Measurements from ENCODE around the gene CRTC1.

CRTC1 gene

GRCh38 chr19:18660051-18660910, 23.2 kb upstream of the CRTC1 start:
- H3K36me3 Mint-ChIP-seq (ENCODE audit: low read depth) = no peaks in the 10 kb centered on the region
- H3K27me3 Mint-ChIP-seq = no peaks in the 10 kb centered on the region
- H3K4me3 Mint-ChIP-seq = no peak overlapping the region
- ATAC-seq = no peak
- no peak for DNase-seq
- H3K27ac Mint-ChIP-seq = no peak overlapping the region
- H3K9me3 Mint-ChIP-seq = no peaks in the 10 kb centered on the region
- H3K4me1 Mint-ChIP-seq = peaks cover 13% of the 10 kb centered on the region

DNA sequence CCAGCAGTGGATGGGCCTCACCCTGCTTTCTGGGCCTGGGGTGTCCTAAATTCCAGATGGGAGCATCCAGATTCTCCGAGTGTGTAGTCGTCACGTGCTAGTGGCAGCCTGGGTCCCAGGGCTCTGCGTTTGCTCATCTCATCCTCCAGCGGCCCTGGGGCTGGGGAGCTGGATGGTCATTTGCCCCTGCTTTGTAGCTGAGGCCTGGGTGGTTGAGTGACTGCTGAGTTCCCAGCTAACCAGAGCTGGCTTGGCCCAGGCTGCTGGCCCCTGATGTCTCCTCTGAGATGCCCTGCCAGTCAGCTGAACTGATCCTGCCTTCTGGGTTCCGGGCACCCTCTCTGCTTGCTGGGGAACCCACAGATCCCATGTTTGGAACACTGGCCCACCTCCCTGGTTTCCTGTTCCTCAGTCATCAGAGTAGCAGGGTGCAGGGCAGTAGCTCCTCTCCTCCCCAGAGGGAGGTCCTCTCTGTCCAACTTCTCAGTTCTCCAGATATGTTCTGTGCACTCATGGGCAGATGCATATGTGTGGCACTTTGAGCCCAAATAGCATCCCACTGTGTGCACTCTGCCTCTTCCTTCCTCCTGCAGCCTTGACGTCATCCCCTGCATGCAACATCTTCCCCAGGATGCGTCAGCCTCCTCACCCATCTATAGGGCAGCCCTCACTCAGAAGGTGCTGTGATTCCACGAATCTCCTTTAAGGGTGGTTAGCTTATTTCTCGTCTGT, 22.4 kb upstream of the CRTC1 start:
- Mint-ChIP-seq H3K9me3 (no peaks in the 10 kb centered on the region), H3K4me3 (no peak overlapping the region), H3K27me3 (no peaks in the 10 kb centered on the region), H3K27ac (no peak overlapping the region), H3K4me1 (peaks cover 13% of the 10 kb centered on the region), H3K36me3 (ENCODE audit: low read depth) (no peaks in the 10 kb centered on the region)
- ATAC-seq = no peak
- no peak for DNase-seq

DNA sequence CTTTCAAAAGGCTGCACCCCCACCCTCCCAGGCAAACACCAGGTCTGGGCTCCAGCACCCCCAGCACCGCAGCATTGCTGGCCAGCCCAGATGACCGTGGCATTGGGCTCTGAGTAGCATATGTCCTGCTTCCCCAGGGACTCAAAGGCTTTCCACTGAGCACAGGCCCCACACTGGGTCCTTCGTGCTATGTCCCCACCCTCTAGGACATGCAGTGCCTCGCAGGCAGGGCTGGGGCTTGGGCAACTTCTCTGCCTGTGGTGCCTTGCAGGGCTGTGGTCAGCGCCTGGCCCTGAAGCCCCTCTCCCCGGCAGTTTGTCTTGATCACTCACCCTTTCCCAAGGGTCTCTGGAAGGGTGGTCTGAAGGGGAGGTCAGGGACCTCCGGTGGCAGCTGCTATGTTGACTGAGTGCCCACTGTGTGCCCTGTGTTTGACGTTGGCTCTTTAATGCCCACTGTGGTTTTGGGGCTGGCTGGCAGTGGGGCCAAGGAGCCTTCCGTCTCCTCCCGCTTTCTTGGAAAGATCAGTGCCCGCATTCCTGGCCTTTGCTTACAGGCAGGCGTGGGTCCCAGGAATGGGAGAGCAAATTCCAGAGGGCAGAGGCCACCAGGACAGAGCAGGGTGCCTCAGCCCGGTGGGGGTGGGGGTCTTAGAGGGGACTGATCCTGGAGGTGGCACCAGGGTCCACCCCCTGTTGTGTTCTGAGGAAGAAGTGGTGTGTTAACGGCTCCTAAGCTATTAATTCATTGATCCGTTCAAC, 20.3 kb upstream of the CRTC1 start:
- no peaks in the 10 kb centered on the region for H3K36me3 Mint-ChIP-seq (ENCODE audit: low read depth)
- DNase-seq = no peak
- no peak for ATAC-seq
- no peak overlapping the region for H3K4me3 Mint-ChIP-seq
- no peak overlapping the region for H3K27ac Mint-ChIP-seq
- no peaks in the 10 kb centered on the region for H3K9me3 Mint-ChIP-seq
- no peaks in the 10 kb centered on the region for H3K27me3 Mint-ChIP-seq
- H3K4me1 Mint-ChIP-seq = peaks cover 8% of the 10 kb centered on the region

- Mint-ChIP-seq H3K4me1 (peaks cover 6% of the 10 kb centered on the region), H3K4me3 (no peak overlapping the region), H3K27me3 (no peaks in the 10 kb centered on the region), H3K9me3 (no peaks in the 10 kb centered on the region), H3K27ac (no peak overlapping the region), H3K36me3 (ENCODE audit: low read depth) (no peaks in the 10 kb centered on the region)
- DNase-seq (no peak), ATAC-seq (no peak)
Observed at GRCh38 chr19:18663940-18664530, 19.4 kb upstream of the CRTC1 start.

DNA sequence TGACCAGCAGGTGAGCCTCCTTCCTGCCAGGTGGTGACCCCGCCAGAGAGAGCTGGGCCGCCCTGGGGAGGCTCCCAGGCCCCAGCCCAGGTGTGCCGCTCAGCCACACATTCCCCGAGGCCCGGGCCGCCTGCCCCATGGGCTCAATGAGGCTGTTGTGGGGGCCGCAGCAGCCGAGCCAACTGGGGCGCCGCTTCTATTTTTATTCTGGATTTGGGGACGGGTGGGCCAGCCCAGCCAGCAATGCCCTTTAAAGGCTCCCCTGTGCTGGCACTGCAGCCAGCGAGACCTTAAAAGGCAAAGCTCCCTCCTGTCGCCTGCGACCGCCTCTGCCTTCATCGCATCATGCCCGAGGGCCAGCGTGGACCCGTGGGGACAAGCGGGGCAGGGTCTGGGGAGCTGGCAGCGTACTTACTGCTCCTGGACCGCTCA, 17.7 kb upstream of the CRTC1 start:
- H3K27ac Mint-ChIP-seq = no peak overlapping the region

DNA sequence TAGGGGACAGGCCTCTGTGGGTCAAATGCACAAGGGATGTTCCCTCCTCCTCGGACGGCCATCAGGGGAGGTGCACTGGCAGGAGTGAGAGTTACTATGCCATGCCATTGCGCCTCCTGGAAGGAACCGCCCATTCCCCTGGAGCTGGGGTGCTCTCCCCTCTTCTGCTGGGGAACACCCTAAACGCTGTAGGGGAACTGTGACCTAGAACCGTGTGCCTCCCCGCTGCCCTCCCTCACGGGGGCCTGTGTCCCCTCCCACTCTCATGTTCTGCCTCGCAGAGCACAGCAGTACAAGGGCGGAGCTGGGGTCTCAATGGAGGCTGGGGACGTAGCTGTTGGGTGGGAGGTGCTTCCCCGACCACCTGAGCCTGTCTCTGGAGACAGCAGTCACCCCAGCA, 17.2 kb upstream of the CRTC1 start:
- peaks cover 2% of the 10 kb centered on the region for H3K36me3 Mint-ChIP-seq (ENCODE audit: low read depth)
- peaks cover 6% of the 10 kb centered on the region for H3K4me1 Mint-ChIP-seq
- ATAC-seq (no peak), DNase-seq (no peak)
- H3K4me3 Mint-ChIP-seq = no peak overlapping the region
- H3K9me3 Mint-ChIP-seq = no peaks in the 10 kb centered on the region
- H3K27ac Mint-ChIP-seq = no peak overlapping the region
- no peaks in the 10 kb centered on the region for H3K27me3 Mint-ChIP-seq

More for the DNA sequence above, 17.7 kb upstream of the CRTC1 start:
- no peak for ATAC-seq
- H3K36me3 Mint-ChIP-seq (ENCODE audit: low read depth) = peaks cover 2% of the 10 kb centered on the region
- no peak for DNase-seq
- H3K4me1 Mint-ChIP-seq = peaks cover 6% of the 10 kb centered on the region
- H3K4me3 Mint-ChIP-seq = no peak overlapping the region
- H3K9me3 Mint-ChIP-seq = no peaks in the 10 kb centered on the region
- no peaks in the 10 kb centered on the region for H3K27me3 Mint-ChIP-seq

- H3K36me3 Mint-ChIP-seq (ENCODE audit: low read depth) = peaks cover 2% of the 10 kb centered on the region
- DNase-seq = no peak
- H3K27me3 Mint-ChIP-seq = no peaks in the 10 kb centered on the region
- no peak overlapping the region for H3K27ac Mint-ChIP-seq
- peaks cover 6% of the 10 kb centered on the region for H3K4me1 Mint-ChIP-seq
- H3K9me3 Mint-ChIP-seq = no peaks in the 10 kb centered on the region
- H3K4me3 Mint-ChIP-seq = no peak overlapping the region
- ATAC-seq = no peak
Observed at GRCh38 chr19:18666784-18667183, 16.7 kb upstream of the CRTC1 start.

GRCh38 chr19:18667531-18668251, 15.8 kb upstream of the CRTC1 start:
- Mint-ChIP-seq H3K4me1 (peaks cover 6% of the 10 kb centered on the region), H3K36me3 (ENCODE audit: low read depth) (peaks cover 2% of the 10 kb centered on the region), H3K27ac (no peak overlapping the region), H3K9me3 (no peaks in the 10 kb centered on the region), H3K4me3 (no peak overlapping the region), H3K27me3 (no peaks in the 10 kb centered on the region)
- ATAC-seq = no peak
- no peak for DNase-seq

DNA sequence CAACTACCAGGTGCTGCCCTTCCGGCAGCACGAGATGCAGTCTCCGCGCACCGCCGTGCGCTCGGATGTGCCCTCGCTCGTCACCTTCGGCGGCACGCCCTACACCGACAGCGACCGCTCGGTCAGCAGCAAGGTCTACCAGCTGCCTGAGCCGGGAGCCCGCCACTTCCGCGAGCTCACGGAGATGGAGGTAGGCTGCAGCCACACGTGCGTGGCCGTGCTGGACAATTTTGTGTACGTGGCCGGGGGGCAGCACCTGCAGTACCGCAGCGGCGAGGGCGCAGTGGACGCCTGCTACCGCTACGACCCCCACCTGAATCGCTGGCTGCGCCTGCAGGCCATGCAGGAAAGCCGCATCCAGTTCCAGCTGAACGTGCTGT, 15.2 kb upstream of the CRTC1 start:
- H3K27ac Mint-ChIP-seq = no peak overlapping the region

DNA sequence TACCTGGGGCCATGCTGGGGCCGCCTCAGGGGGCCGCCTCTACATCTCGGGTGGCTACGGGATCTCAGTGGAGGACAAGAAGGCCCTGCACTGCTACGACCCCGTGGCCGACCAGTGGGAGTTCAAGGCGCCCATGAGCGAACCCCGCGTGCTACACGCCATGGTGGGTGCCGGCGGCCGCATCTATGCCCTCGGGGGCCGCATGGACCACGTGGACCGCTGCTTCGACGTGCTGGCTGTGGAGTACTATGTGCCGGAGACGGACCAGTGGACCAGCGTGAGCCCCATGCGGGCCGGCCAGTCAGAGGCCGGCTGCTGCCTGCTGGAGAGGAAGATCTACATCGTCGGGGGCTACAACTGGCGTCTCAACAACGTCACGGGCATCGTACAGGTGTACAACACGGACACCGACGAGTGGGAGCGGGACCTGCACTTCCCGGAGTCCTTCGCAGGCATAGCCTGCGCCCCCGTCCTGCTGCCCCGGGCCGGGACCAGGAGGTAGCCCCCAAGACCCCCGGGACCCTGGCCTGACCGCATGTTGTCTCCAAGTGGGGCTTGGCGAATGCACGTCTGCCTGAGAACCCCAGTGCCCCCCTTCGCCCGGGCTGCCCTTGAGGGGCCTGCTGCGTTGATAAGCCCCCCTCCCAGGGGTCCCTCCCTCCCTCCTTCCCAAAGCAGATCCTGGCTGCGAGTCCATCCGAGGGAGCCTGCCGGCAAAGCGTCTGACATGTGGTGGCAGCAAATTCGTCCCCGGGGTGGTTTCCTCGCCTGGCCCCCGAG, 14.5 kb upstream of the CRTC1 start:
- H3K9me3 Mint-ChIP-seq = no peaks in the 10 kb centered on the region
- H3K4me3 Mint-ChIP-seq = no peak overlapping the region
- no peaks in the 10 kb centered on the region for H3K27me3 Mint-ChIP-seq
- H3K27ac Mint-ChIP-seq = no peak overlapping the region
- ATAC-seq (no peak), DNase-seq (no peak)
- peaks cover 4% of the 10 kb centered on the region for H3K4me1 Mint-ChIP-seq
- peaks cover 2% of the 10 kb centered on the region for H3K36me3 Mint-ChIP-seq (ENCODE audit: low read depth)

More for the DNA sequence above, 15.2 kb upstream of the CRTC1 start:
- ATAC-seq (no peak), DNase-seq (no peak)
- no peak overlapping the region for H3K4me3 Mint-ChIP-seq
- no peaks in the 10 kb centered on the region for H3K27me3 Mint-ChIP-seq
- peaks cover 6% of the 10 kb centered on the region for H3K4me1 Mint-ChIP-seq
- H3K36me3 Mint-ChIP-seq (ENCODE audit: low read depth) = peaks cover 2% of the 10 kb centered on the region
- no peaks in the 10 kb centered on the region for H3K9me3 Mint-ChIP-seq

GRCh38 chr19:18669524-18669817, 14.0 kb upstream of the CRTC1 start:
- no peak for DNase-seq
- no peaks in the 10 kb centered on the region for H3K4me1 Mint-ChIP-seq
- ATAC-seq = no peak
- no peak overlapping the region for H3K27ac Mint-ChIP-seq
- H3K36me3 Mint-ChIP-seq (ENCODE audit: low read depth) = peaks cover 2% of the 10 kb centered on the region
- no peak overlapping the region for H3K4me3 Mint-ChIP-seq
- no peaks in the 10 kb centered on the region for H3K9me3 Mint-ChIP-seq
- no peaks in the 10 kb centered on the region for H3K27me3 Mint-ChIP-seq

DNA sequence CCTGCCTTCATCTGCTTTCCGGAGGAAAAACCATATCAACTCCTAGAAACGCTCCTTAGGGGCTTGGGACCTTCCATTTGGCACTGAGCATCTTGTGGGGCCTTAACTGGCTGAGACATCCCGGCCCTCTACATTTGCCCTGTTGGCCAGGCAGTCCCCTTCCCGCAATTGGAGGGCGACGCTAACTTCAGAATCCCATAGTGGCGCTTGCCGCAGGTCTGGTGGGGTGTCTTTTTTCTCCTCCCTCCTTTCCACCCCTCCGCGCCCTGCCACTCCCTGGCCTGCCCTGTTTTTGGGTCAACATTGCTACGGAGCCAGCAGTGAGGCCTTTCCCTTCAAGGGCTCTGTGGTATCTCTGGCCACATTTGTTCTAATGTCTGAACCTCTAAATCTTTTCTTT, 13.6 kb upstream of the CRTC1 start:
- ATAC-seq (no peak), DNase-seq (no peak)
- H3K27ac Mint-ChIP-seq = no peak overlapping the region
- H3K4me1 Mint-ChIP-seq = no peaks in the 10 kb centered on the region
- no peak overlapping the region for H3K4me3 Mint-ChIP-seq
- no peaks in the 10 kb centered on the region for H3K9me3 Mint-ChIP-seq
- H3K27me3 Mint-ChIP-seq = no peaks in the 10 kb centered on the region
- H3K36me3 Mint-ChIP-seq (ENCODE audit: low read depth) = peaks cover 2% of the 10 kb centered on the region

DNA sequence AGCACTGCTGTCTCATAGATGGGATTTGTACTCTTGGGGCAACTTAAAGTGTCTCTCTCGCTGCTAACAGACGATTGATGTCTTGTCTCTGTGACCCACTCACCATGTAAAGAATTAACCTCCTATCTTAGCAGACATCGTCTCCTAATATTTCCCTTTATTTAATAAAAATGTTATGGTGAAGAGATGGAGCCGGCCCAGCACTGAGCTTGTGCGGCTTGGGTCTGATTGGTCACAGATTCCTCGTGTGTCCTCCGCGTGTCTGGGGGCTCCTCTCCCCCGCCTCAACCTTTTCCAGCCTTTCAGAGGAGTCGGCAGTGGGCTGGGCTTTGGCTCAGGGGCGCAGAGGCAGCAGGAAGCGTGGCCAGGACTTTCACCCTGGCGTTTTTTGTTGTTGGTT, 13.2 kb upstream of the CRTC1 start:
- no peaks in the 10 kb centered on the region for H3K9me3 Mint-ChIP-seq
- H3K4me3 Mint-ChIP-seq = no peak overlapping the region
- H3K27ac Mint-ChIP-seq = no peak overlapping the region
- H3K4me1 Mint-ChIP-seq = no peaks in the 10 kb centered on the region
- DNase-seq = no peak
- peaks cover 2% of the 10 kb centered on the region for H3K36me3 Mint-ChIP-seq (ENCODE audit: low read depth)
- H3K27me3 Mint-ChIP-seq = no peaks in the 10 kb centered on the region
- no peak for ATAC-seq
